ENCODE measurements around the gene ATP13A3. TPM values are rescaled to one million over a fixed set of nuclear protein-coding genes. Genes with fewer than 3 reads are reported as not detected.

ATP13A3 gene
- total RNA-seq, 1 donor from 2014 or later, result 57.7 TPM

GRCh38 chr3:194392576-194392975 lies 94.2 kb downstream of the ATP13A3 start:
- no peaks in the 10 kb centered on the region for H3K36me3 ChIP-seq
- H3K9me3 ChIP-seq, result no peaks in the 10 kb centered on the region
- H3K27me3 ChIP-seq, result no peaks in the 10 kb centered on the region
- TF ChIP-seq CTCF (IDR thresholded peaks at IDR 0.05) (no peak), POLR2AphosphoS5 (IDR thresholded peaks at IDR 0.05; ENCODE audit: insufficient read depth in 1 of 2, low read depth in 1 of 2) (no peak), POLR2A (IDR thresholded peaks at IDR 0.05) (no peak)
- DNase-seq (ENCODE audit: extremely low spot score in 2 of 2), result no peak
- H3K4me3 ChIP-seq, result no peak overlapping the region
- no peak overlapping the region for H3K27ac ChIP-seq
- intact Hi-C loops (cut with DNase I), result no loop called here
- H3K4me1 ChIP-seq, result peaks cover 31% of the 10 kb centered on the region

DNA sequence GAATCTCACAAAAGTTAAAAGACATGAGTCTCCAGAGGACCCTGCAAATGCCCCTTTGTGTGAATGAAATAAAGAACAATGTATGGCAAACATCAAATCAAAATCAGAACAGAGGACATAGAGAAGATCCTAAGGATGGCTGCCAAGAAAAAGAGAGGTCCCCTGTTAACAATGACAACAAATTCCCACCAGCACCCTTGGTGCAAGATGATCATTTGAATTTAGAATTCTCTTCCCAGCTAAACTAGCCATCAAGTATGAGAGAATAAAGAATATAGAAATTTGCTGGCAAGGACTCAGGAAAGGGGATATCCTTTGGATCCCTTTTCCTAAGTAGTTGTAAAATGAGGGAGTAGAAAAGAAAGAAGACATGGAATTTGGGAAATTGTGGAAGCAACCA lies 96.0 kb downstream of the ATP13A3 start:
- no peak overlapping the region for H3K4me3 ChIP-seq
- H3K36me3 ChIP-seq, result no peaks in the 10 kb centered on the region
- no peak overlapping the region for H3K27ac ChIP-seq
- H3K4me1 ChIP-seq, result peaks cover 14% of the 10 kb centered on the region
- no peaks in the 10 kb centered on the region for H3K9me3 ChIP-seq
- DNase-seq (ENCODE audit: extremely low spot score in 2 of 2), result no peak
- no peak for TF ChIP-seq POLR2AphosphoS5 (IDR thresholded peaks at IDR 0.05; ENCODE audit: insufficient read depth in 1 of 2, low read depth in 1 of 2)
- TF ChIP-seq POLR2A (IDR thresholded peaks at IDR 0.05), result no peak
- TF ChIP-seq CTCF (IDR thresholded peaks at IDR 0.05), result no peak
- H3K27me3 ChIP-seq, result no peaks in the 10 kb centered on the region
- intact Hi-C loops (cut with DNase I), result no loop called here

DNA sequence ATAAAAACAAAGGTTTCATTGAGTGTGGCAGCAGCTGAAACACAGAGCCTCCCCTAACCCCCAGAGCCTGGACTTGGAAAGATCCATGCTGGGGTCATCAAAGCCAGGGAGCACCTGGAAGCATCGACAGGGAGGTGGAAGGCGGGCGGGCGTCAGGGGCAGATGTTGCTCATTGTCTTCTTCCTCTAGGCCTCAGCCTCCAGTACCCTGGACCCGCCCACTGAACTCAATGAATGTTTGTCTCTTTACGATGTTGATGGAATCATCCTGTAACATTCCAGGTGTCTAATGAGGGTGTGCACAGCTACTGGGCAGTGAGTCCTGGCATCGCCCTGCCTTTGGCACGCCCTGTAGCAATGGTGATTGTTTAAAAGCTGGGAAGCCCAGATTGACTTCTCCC lies 97.5 kb downstream of the ATP13A3 start:
- no peak overlapping the region for H3K27ac ChIP-seq
- no peaks in the 10 kb centered on the region for H3K36me3 ChIP-seq
- H3K4me1 ChIP-seq, result no peaks in the 10 kb centered on the region
- H3K4me3 ChIP-seq, result no peak overlapping the region
- peak in 1 of 2 donors; percentile 62 for DNase-seq (ENCODE audit: extremely low spot score in 2 of 2)
- no peaks in the 10 kb centered on the region for H3K27me3 ChIP-seq
- intact Hi-C loops (cut with DNase I), result no loop called here
- no peak for TF ChIP-seq POLR2AphosphoS5 (IDR thresholded peaks at IDR 0.05; ENCODE audit: insufficient read depth in 1 of 2, low read depth in 1 of 2)
- no peak for TF ChIP-seq CTCF (IDR thresholded peaks at IDR 0.05)
- TF ChIP-seq POLR2A (IDR thresholded peaks at IDR 0.05), result no peak
- H3K9me3 ChIP-seq, result no peaks in the 10 kb centered on the region

DNA sequence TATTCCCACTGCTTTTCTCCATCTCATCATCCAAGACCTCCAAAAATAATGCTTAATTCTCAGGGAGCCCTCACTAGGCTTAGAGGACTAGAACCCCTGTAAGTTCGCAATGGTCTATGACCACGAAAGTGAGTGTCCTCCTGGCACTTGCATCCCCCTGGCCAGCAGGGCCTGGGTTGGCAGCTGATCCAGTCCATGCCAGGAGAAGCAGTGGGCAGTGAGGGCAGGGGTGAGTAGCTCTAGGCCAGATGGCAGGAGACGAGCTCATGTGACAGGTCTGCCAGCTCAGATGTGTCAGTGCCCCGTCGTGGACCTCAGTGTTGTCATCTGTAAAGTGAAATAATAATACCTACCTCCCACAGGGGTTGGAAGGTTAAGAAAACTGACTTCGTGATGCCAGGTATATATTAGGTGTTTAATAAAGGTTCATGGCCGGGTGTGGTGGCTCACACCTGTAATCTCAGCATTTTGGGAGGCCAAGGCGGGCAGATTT lies 98.8 kb downstream of the ATP13A3 start:
- TF ChIP-seq CTCF (IDR thresholded peaks at IDR 0.05) (no peak), POLR2AphosphoS5 (IDR thresholded peaks at IDR 0.05; ENCODE audit: insufficient read depth in 1 of 2, low read depth in 1 of 2) (no peak), POLR2A (IDR thresholded peaks at IDR 0.05) (no peak)
- H3K4me3 ChIP-seq, result no peak overlapping the region
- DNase-seq (ENCODE audit: extremely low spot score in 2 of 2), result no peak
- no peaks in the 10 kb centered on the region for H3K4me1 ChIP-seq
- no peak overlapping the region for H3K27ac ChIP-seq
- H3K27me3 ChIP-seq, result no peaks in the 10 kb centered on the region
- intact Hi-C loops (cut with DNase I), result no loop called here
- no peaks in the 10 kb centered on the region for H3K9me3 ChIP-seq
- no peaks in the 10 kb centered on the region for H3K36me3 ChIP-seq

DNA sequence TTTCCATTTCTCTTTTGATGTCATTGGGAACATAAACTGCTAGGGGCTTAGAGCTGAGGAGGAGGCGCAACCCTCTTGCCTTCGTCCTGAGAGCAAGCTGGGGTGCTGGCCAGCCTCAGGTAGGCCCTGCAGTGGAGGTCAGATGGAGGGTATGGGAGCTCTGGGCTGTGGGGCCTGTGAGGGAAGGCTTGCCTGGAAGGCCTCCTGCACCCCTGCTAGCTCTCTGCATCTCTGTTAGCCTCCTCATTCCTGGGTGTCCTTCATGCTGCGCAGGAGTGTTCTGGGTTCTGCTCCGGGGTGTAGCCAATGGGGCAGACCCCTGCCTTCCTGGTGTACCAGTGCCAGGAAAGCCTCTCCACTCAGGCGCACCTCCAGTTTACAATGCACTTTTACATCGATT lies 99.5 kb downstream of the ATP13A3 start:
- Histone ChIP-seq H3K4me1 (no peaks in the 10 kb centered on the region), H3K27ac (no peak overlapping the region), H3K27me3 (no peaks in the 10 kb centered on the region), H3K4me3 (no peak overlapping the region), H3K9me3 (no peaks in the 10 kb centered on the region), H3K36me3 (no peaks in the 10 kb centered on the region)
- no peak for TF ChIP-seq POLR2A (IDR thresholded peaks at IDR 0.05)
- TF ChIP-seq POLR2AphosphoS5 (IDR thresholded peaks at IDR 0.05; ENCODE audit: insufficient read depth in 1 of 2, low read depth in 1 of 2), result no peak
- TF ChIP-seq CTCF (IDR thresholded peaks at IDR 0.05), result no peak
- peak in 1 of 2 donors; percentile 62 for DNase-seq (ENCODE audit: extremely low spot score in 2 of 2)
- intact Hi-C loops (cut with DNase I), result no loop called here

All from vagina (tissue), 2 donors.